Measurements from ENCODE around the gene LHFPL3. TPM values are rescaled to one million over a fixed set of nuclear protein-coding genes. Genes with fewer than 3 reads are reported as not detected.

The LHFPL3 gene
- total RNA-seq, 1 experiment from 2014 or later, result not detected

DNA sequence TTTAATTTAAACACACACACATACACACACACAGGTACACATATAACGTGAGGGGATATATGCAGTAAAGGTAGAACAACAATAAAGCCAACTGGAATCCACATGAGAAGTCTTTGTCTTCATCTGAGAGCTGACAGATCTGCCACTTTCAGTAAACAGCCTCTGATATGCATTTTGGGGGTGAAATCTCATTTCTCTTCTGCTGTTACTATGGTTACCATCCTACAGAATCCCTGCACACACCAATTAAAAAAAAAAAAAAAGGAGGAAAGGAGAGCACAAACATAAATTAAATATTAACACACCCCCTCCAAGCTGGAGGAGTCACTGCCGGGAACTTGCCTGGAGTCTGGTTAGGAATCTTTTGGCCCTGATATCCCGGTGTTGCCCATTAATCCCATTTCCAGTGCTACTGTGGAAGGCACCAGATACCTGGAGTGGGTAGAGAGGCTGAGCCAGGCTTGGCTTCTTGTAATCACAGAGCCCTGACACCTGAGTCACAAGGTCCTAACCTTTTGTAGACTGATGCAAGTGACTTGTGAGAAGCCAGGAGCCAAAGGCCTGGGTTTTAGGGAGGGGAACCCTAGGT, 169.1 kb downstream of the LHFPL3 start:
- Histone ChIP-seq H4K8ac (replicated peaks; ENCODE audit: insufficient read length, low read depth, low read length) (no peak overlapping the region), H2BK5ac (ENCODE audit: insufficient read length, low read length) (no peak overlapping the region), H3K9ac (ENCODE audit: extremely low read depth, insufficient read length, low read length) (no peak overlapping the region), H3K79me2 (ENCODE audit: insufficient read depth, low read length) (no peaks in the 10 kb centered on the region), H2BK15ac (ENCODE audit: low read depth, low read length) (no peak overlapping the region), H2BK12ac (ENCODE audit: insufficient read length, low read depth, low read length) (no peak overlapping the region), H2AK5ac (ENCODE audit: insufficient read length, low read length) (no peak overlapping the region), H3K18ac (ENCODE audit: insufficient read length, low read depth, low read length) (no peak overlapping the region), H3K9me3 (ENCODE audit: control insufficient read depth, low read depth, low read length) (no peaks in the 10 kb centered on the region), H2BK120ac (ENCODE audit: low read depth, low read length, poor library complexity, severe bottlenecking) (no peak overlapping the region), H3T11ph (ENCODE audit: low read length) (no peak overlapping the region), H3K4me2 (ENCODE audit: insufficient read depth, insufficient read length, low read length) (no peak overlapping the region), H2BK20ac (ENCODE audit: low read depth, low read length, poor library complexity, severe bottlenecking) (no peak overlapping the region), H4K20me1 (ENCODE audit: control insufficient read depth, insufficient read depth, insufficient read length) (no peaks in the 10 kb centered on the region), H4K91ac (ENCODE audit: insufficient read length, low read depth, low read length) (no peak overlapping the region), H3K27ac (ENCODE audit: insufficient read length, low read depth, low read length) (no peak overlapping the region), H3K23me2 (ENCODE audit: insufficient read length, low read depth, low read length, poor library complexity, severe bottlenecking) (no peaks in the 10 kb centered on the region), H2AFZ (ENCODE audit: low read length) (no peak overlapping the region), H3K23ac (ENCODE audit: insufficient read length, low read depth, low read length) (no peak overlapping the region), H3K79me1 (ENCODE audit: insufficient read depth, low read depth, low read length, poor library complexity, severe bottlenecking) (no peaks in the 10 kb centered on the region), H3K14ac (ENCODE audit: insufficient read depth, low read length) (0 out of 2 replicates have a peak overlapping the region, but pooled peaks have one; percentile 28), H3K27me3 (ENCODE audit: insufficient read depth, low read length) (no peaks in the 10 kb centered on the region), H4K5ac (ENCODE audit: insufficient read length, low read depth, low read length) (no peak overlapping the region), H3K56ac (ENCODE audit: insufficient read length, low read depth, low read length) (no peak overlapping the region), H3K4me1 (ENCODE audit: insufficient read depth, low read length) (no peaks in the 10 kb centered on the region), H3K4ac (ENCODE audit: low read depth, low read length) (no peak overlapping the region)
- no peaks in the 10 kb centered on the region for H3K4me1 Mint-ChIP-seq
- no peak overlapping the region for H3K4me3 Mint-ChIP-seq
- no CpG with 5 or more reads among the region's 3 CpGs for WGBS (ENCODE audit: extremely low coverage, insufficient read length, low lambda C conversion rate)
- H3K27ac Mint-ChIP-seq, result no peak overlapping the region
- TF ChIP-seq, protein P1, sequence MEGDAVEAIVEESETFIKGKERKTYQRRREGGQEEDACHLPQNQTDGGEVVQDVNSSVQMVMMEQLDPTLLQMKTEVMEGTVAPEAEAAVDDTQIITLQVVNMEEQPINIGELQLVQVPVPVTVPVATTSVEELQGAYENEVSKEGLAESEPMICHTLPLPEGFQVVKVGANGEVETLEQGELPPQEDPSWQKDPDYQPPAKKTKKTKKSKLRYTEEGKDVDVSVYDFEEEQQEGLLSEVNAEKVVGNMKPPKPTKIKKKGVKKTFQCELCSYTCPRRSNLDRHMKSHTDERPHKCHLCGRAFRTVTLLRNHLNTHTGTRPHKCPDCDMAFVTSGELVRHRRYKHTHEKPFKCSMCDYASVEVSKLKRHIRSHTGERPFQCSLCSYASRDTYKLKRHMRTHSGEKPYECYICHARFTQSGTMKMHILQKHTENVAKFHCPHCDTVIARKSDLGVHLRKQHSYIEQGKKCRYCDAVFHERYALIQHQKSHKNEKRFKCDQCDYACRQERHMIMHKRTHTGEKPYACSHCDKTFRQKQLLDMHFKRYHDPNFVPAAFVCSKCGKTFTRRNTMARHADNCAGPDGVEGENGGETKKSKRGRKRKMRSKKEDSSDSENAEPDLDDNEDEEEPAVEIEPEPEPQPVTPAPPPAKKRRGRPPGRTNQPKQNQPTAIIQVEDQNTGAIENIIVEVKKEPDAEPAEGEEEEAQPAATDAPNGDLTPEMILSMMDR (conservative IDR thresholded peaks at IDR 0.05), result no peak
- H3K9me3 Mint-ChIP-seq, result peaks cover 0 to 7% of the 10 kb centered on the region in 2 experiments; a peak in 2 of 5 replicates
- peaks cover 2% of the 10 kb centered on the region; the same call in 1 of the 2 replicates for H3K27me3 Mint-ChIP-seq (ENCODE audit: low read depth)
- peaks cover 0 to 5% (median 0%) of the 10 kb centered on the region in 3 experiments; a peak in 1 of 7 replicates for H3K36me3 Mint-ChIP-seq (ENCODE audit: insufficient read depth in 1 of 3, low read depth in 3 of 3)
- DNase-seq, result no peak
